ENCODE results near the gene CRTC1. TPM values are rescaled to one million over a fixed set of nuclear protein-coding genes. Genes with fewer than 3 reads are reported as not detected.

The CRTC1 gene
- total RNA-seq, 1 donor from 2014 or later, result 14.6 TPM

GRCh38 chr19:18704971-18705370, 21.5 kb downstream of the CRTC1 start:
- Mint-ChIP-seq H3K36me3 (ENCODE audit: low read depth) (no peaks in the 10 kb centered on the region), H3K27me3 (ENCODE audit: low read depth) (no peaks in the 10 kb centered on the region), H3K4me3 (ENCODE audit: unreplicated experiment) (no peak overlapping the region), H3K27ac (ENCODE audit: unreplicated experiment) (no peak overlapping the region), H3K9me3 (ENCODE audit: low read depth) (no peaks in the 10 kb centered on the region), H3K4me1 (ENCODE audit: low read depth) (peaks cover 12% of the 10 kb centered on the region)
- no peak for DNase-seq (ENCODE audit: low spot score)
- TF ChIP-seq, protein P1, sequence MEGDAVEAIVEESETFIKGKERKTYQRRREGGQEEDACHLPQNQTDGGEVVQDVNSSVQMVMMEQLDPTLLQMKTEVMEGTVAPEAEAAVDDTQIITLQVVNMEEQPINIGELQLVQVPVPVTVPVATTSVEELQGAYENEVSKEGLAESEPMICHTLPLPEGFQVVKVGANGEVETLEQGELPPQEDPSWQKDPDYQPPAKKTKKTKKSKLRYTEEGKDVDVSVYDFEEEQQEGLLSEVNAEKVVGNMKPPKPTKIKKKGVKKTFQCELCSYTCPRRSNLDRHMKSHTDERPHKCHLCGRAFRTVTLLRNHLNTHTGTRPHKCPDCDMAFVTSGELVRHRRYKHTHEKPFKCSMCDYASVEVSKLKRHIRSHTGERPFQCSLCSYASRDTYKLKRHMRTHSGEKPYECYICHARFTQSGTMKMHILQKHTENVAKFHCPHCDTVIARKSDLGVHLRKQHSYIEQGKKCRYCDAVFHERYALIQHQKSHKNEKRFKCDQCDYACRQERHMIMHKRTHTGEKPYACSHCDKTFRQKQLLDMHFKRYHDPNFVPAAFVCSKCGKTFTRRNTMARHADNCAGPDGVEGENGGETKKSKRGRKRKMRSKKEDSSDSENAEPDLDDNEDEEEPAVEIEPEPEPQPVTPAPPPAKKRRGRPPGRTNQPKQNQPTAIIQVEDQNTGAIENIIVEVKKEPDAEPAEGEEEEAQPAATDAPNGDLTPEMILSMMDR (IDR thresholded peaks at IDR 0.05), result no peak

DNA sequence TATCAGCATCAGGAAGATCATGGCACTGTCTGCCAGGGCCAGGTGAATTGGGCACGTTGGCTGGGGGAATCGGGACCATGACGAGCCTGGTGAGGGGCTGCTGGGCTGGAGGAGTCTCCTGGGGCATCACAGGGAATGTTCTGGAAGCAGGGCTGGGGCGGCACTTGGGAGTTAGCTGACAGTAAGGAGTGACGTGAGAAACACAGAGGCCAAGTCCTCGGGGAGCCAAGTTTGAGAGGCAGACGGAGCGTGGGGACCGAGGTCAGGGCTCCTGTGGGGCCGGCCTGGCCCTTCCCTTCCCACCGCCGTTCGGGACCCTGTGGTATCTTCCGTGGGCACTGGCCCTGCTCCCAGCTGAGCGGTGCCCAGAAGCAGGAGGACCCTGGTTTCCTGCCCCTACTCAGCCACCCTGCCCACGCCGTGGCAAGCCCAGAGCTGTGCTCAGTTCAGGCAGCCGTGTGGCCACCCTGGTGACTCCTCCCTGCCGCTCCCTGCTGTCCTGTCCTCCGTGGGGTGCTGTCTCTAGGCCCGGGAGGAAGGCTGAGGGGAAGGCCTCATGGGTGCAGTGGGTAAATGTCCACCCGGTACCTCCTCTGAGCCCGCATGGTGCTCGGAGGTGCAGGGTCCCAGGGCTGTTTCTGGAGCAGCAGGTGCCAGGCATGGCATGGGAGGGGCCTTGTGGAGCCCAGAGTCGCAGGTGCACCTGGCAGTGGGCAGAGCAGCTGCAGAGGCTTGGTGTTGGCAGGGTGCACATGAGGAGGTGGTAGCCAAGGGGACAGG, 25.2 kb downstream of the CRTC1 start:
- TF ChIP-seq, protein P1 (IDR thresholded peaks at IDR 0.05), result no peak
- H3K27me3 Mint-ChIP-seq (ENCODE audit: low read depth), result no peaks in the 10 kb centered on the region
- no peaks in the 10 kb centered on the region for H3K36me3 Mint-ChIP-seq (ENCODE audit: low read depth)
- H3K9me3 Mint-ChIP-seq (ENCODE audit: low read depth), result no peaks in the 10 kb centered on the region
- H3K4me3 Mint-ChIP-seq (ENCODE audit: unreplicated experiment), result no peak overlapping the region
- H3K4me1 Mint-ChIP-seq (ENCODE audit: low read depth), result peaks cover 5% of the 10 kb centered on the region
- H3K27ac Mint-ChIP-seq (ENCODE audit: unreplicated experiment), result no peak overlapping the region
- no peak for DNase-seq (ENCODE audit: low spot score)

- H3K4me1 Mint-ChIP-seq (ENCODE audit: low read depth), result peaks cover 5% of the 10 kb centered on the region
- H3K27me3 Mint-ChIP-seq (ENCODE audit: low read depth), result no peaks in the 10 kb centered on the region
- H3K9me3 Mint-ChIP-seq (ENCODE audit: low read depth), result no peaks in the 10 kb centered on the region
- TF ChIP-seq, protein P1 (IDR thresholded peaks at IDR 0.05), result no peak
- no peak for DNase-seq (ENCODE audit: low spot score)
- no peaks in the 10 kb centered on the region for H3K36me3 Mint-ChIP-seq (ENCODE audit: low read depth)
- H3K27ac Mint-ChIP-seq (ENCODE audit: unreplicated experiment), result no peak overlapping the region
- H3K4me3 Mint-ChIP-seq (ENCODE audit: unreplicated experiment), result no peak overlapping the region
Observed at GRCh38 chr19:18709546-18709945, 26.1 kb downstream of the CRTC1 start.

- H3K27ac Mint-ChIP-seq (ENCODE audit: unreplicated experiment), result no peak overlapping the region
- no peak overlapping the region for H3K4me3 Mint-ChIP-seq (ENCODE audit: unreplicated experiment)
- H3K4me1 Mint-ChIP-seq (ENCODE audit: low read depth), result peaks cover 5% of the 10 kb centered on the region
- no peaks in the 10 kb centered on the region for H3K36me3 Mint-ChIP-seq (ENCODE audit: low read depth)
- H3K9me3 Mint-ChIP-seq (ENCODE audit: low read depth), result no peaks in the 10 kb centered on the region
- no peak for DNase-seq (ENCODE audit: low spot score)
- TF ChIP-seq, protein P1 (IDR thresholded peaks at IDR 0.05), result no peak
- H3K27me3 Mint-ChIP-seq (ENCODE audit: low read depth), result no peaks in the 10 kb centered on the region
Observed at GRCh38 chr19:18710186-18710585, 26.7 kb downstream of the CRTC1 start.

- H3K27ac Mint-ChIP-seq (ENCODE audit: unreplicated experiment), result no peak overlapping the region
- H3K36me3 Mint-ChIP-seq (ENCODE audit: low read depth), result no peaks in the 10 kb centered on the region
- H3K27me3 Mint-ChIP-seq (ENCODE audit: low read depth), result no peaks in the 10 kb centered on the region
- peaks cover 5% of the 10 kb centered on the region for H3K4me1 Mint-ChIP-seq (ENCODE audit: low read depth)
- H3K4me3 Mint-ChIP-seq (ENCODE audit: unreplicated experiment), result no peak overlapping the region
- H3K9me3 Mint-ChIP-seq (ENCODE audit: low read depth), result no peaks in the 10 kb centered on the region
- TF ChIP-seq, protein P1 (IDR thresholded peaks at IDR 0.05), result no peak
- no peak for DNase-seq (ENCODE audit: low spot score)
Observed at GRCh38 chr19:18710996-18711751, 27.7 kb downstream of the CRTC1 start.
